Chondrocyte (in vitro differentiated cells): ENCODE data around the gene ACTR1A. TPM values are rescaled to one million over a fixed set of nuclear protein-coding genes. Genes with fewer than 3 reads are reported as not detected.

Source experiments
- DNase-seq: peaks from one replicate; pipeline ENCODE4 v3.0.0; 2021; ENCODE audit warnings: mixed read lengths, low spot score
- H3K27ac Mint-ChIP-seq: one replicate; pipeline ENCODE4 v1.8.0; 2021; ENCODE audit warnings: mild to moderate bottlenecking, moderate library complexity, mixed read lengths; ENCODE audit not compliant: unreplicated experiment
- H3K27me3 Mint-ChIP-seq: 2 replicates; pipeline ENCODE4 v1.8.0; 2021; ENCODE audit warnings: low read depth, mixed read lengths
- H3K36me3 Mint-ChIP-seq: 2 replicates; pipeline ENCODE4 v1.8.0; 2021; ENCODE audit warnings: low read depth, mixed read lengths
- H3K4me1 Mint-ChIP-seq: 2 replicates; pipeline ENCODE4 v1.8.0; 2021; ENCODE audit warnings: low read depth, mild to moderate bottlenecking, mixed read lengths
- H3K4me3 Mint-ChIP-seq: one replicate; pipeline ENCODE4 v1.8.0; 2021; ENCODE audit warnings: mild to moderate bottlenecking, moderate library complexity, mixed read lengths; ENCODE audit not compliant: unreplicated experiment
- H3K9me3 Mint-ChIP-seq: 2 replicates; pipeline ENCODE4 v1.8.0; 2021; ENCODE audit warnings: low read depth, mixed read lengths
- CTCF ChIP-seq: fragments of 200-600 bp; sonication (generic); IDR thresholded peaks from 2 replicates; pipeline ENCODE4 v1.5.0; 2021; ENCODE audit warnings: antibody characterized with exemption, mild to moderate bottlenecking, moderate library complexity
- total RNA-seq: library from RNA; stranded (reverse); gene quantifications from 3 replicates; pipeline ENCODE4 v1.2.1, GENCODE V29; 2021

The ACTR1A gene
- total RNA-seq, 1 donor from 2014 or later: 128 TPM

GRCh38 chr10:102523250-102524029 is 20.9 kb upstream of the ACTR1A start:
- peaks cover 4% of the 10 kb centered on the region for H3K36me3 Mint-ChIP-seq
- no peaks in the 10 kb centered on the region for H3K27me3 Mint-ChIP-seq
- peak overlapping the region; percentile 91 for H3K27ac Mint-ChIP-seq
- H3K4me1 Mint-ChIP-seq: peaks cover 36% of the 10 kb centered on the region
- no peaks in the 10 kb centered on the region for H3K9me3 Mint-ChIP-seq
- TF ChIP-seq CTCF: no peak
- H3K4me3 Mint-ChIP-seq: no peak overlapping the region
- DNase-seq: peak; percentile 51

- H3K4me3 Mint-ChIP-seq: no peak overlapping the region
- no peak for TF ChIP-seq CTCF
These were observed 20.4 kb upstream of the ACTR1A start for GRCh38 chr10:102522874-102523249.

GRCh38 chr10:102519246-102519825 is 16.8 kb upstream of the ACTR1A start:
- peak; percentile 38 for DNase-seq
- Mint-ChIP-seq H3K27me3 (no peaks in the 10 kb centered on the region), H3K27ac (no peak overlapping the region), H3K4me1 (peaks cover 23% of the 10 kb centered on the region), H3K4me3 (no peak overlapping the region), H3K9me3 (no peaks in the 10 kb centered on the region), H3K36me3 (peaks cover 5% of the 10 kb centered on the region)
- no peak for TF ChIP-seq CTCF

More at GRCh38 chr10:102522874-102523249, 20.4 kb upstream of the ACTR1A start:
- Mint-ChIP-seq H3K27ac (peak overlapping the region; percentile 91), H3K9me3 (no peaks in the 10 kb centered on the region), H3K27me3 (no peaks in the 10 kb centered on the region), H3K36me3 (peaks cover 4% of the 10 kb centered on the region), H3K4me1 (peaks cover 31% of the 10 kb centered on the region)
- no peak for DNase-seq

- H3K36me3 Mint-ChIP-seq: peaks cover 11% of the 10 kb centered on the region
- DNase-seq: peak; percentile 6
- H3K27me3 Mint-ChIP-seq: no peaks in the 10 kb centered on the region
- peaks cover 12% of the 10 kb centered on the region for H3K4me1 Mint-ChIP-seq
- H3K4me3 Mint-ChIP-seq: no peak overlapping the region
- no peaks in the 10 kb centered on the region for H3K9me3 Mint-ChIP-seq
- no peak for TF ChIP-seq CTCF
- H3K27ac Mint-ChIP-seq: peak overlapping the region; percentile 4
These were observed 15.0 kb upstream of the ACTR1A start for GRCh38 chr10:102517553-102517952.

- no peaks in the 10 kb centered on the region for H3K27me3 Mint-ChIP-seq
- peaks cover 14% of the 10 kb centered on the region for H3K36me3 Mint-ChIP-seq
- DNase-seq: no peak
- H3K4me3 Mint-ChIP-seq: no peak overlapping the region
- no peaks in the 10 kb centered on the region for H3K9me3 Mint-ChIP-seq
- H3K27ac Mint-ChIP-seq: no peak overlapping the region
- H3K4me1 Mint-ChIP-seq: peaks cover 19% of the 10 kb centered on the region
- TF ChIP-seq CTCF: no peak
These were observed 13.2 kb upstream of the ACTR1A start for GRCh38 chr10:102515724-102516123.
